Tongue (tissue), 2 donors: ENCODE measurements around the gene BACE1-AS. TPM values are rescaled to one million over a fixed set of nuclear protein-coding genes. Genes with fewer than 3 reads are reported as not detected.

ENCODE experiments used
- DNase-seq: peaks from one replicate; pipeline ENCODE4 v3.0.0-alpha.2; 2015
- total RNA-seq: library from RNA; depleted of rRNA; stranded (reverse); fragments of >200 nt; gene quantifications from one replicate; pipeline ENCODE4 v1.2.3, GENCODE V29; 2014

The BACE1-AS gene
- total RNA-seq, 1 donor from 2014 or later: 4.9 TPM

GRCh38 chr11:117292616-117293015 lies 1.5 kb downstream of the BACE1-AS start:
- DNase-seq: no peak

- no peak for DNase-seq
Observed at GRCh38 chr11:117295438-117296137, 4.4 kb downstream of the BACE1-AS start.

- DNase-seq: no peak
Observed at GRCh38 chr11:117296881-117297280, 5.7 kb downstream of the BACE1-AS start.

GRCh38 chr11:117298195-117298594 lies 7.0 kb downstream of the BACE1-AS start:
- DNase-seq: no peak

GRCh38 chr11:117299351-117300282 lies 8.5 kb downstream of the BACE1-AS start:
- no peak for DNase-seq

GRCh38 chr11:117300283-117300663 lies 9.1 kb downstream of the BACE1-AS start:
- peak; percentile 54 for DNase-seq

- DNase-seq: no peak
Observed at GRCh38 chr11:117300773-117301172, 9.6 kb downstream of the BACE1-AS start.

- no peak for DNase-seq
Observed at GRCh38 chr11:117302228-117302627, 11.1 kb downstream of the BACE1-AS start.

GRCh38 chr11:117303101-117303500 lies 12.0 kb downstream of the BACE1-AS start:
- no peak for DNase-seq

- DNase-seq: no peak
Observed at GRCh38 chr11:117303646-117304315, 12.6 kb downstream of the BACE1-AS start.

GRCh38 chr11:117305145-117305544 lies 14.0 kb downstream of the BACE1-AS start:
- DNase-seq: no peak

- DNase-seq: no peak
Observed at GRCh38 chr11:117309310-117309709, 18.2 kb downstream of the BACE1-AS start.

- DNase-seq: no peak
Observed at GRCh38 chr11:117313091-117313490, 21.9 kb downstream of the BACE1-AS start.

GRCh38 chr11:117313828-117314768 lies 23.0 kb downstream of the BACE1-AS start:
- no peak for DNase-seq

GRCh38 chr11:117314840-117315239 lies 23.7 kb downstream of the BACE1-AS start:
- DNase-seq: no peak

- no peak for DNase-seq
Observed at GRCh38 chr11:117315285-117316196, 24.4 kb downstream of the BACE1-AS start.

GRCh38 chr11:117316197-117316961 lies 25.2 kb downstream of the BACE1-AS start, which contains the start of gene BACE1:
Gene BACE1 (minus strand): TSS chr11:117316256. CDS start chr11:117315795, 461 bp downstream.
- DNase-seq: peak; percentile 94

- DNase-seq: no peak
Observed at GRCh38 chr11:117318738-117319137, 27.6 kb downstream of the BACE1-AS start.

GRCh38 chr11:117319214-117319840 lies 28.2 kb downstream of the BACE1-AS start:
- DNase-seq: no peak
